ENCODE results near the gene LAIR1.

The LAIR1 gene

DNA sequence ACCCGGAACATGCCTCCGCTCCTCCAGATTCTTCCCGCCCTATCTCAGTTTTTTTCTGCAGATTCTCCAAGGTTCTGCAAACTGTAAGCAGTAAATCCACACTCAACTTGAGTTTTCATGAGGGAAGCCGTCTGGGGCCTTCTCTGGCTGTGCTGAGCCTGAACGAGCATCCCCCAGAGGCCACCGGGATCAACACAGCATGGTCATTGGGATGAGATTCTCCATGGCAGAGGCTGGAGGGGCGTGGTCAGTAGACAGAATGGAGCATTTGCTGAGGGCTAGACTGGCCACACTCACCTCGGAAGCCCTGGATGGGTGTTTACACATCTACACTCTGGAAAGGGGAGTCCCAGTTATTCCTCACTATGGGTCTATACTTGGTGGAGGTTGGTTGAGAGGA is 23.4 kb downstream of the LAIR1 start:
- Histone ChIP-seq H3K27ac (ENCODE audit: low read length) (no peak overlapping the region), H3K4me1 (ENCODE audit: control insufficient read depth, insufficient read depth, low read length) (no peaks in the 10 kb centered on the region), H3K36me3 (ENCODE audit: control insufficient read depth in 2 of 2, insufficient read depth in 2 of 2, low read length in 2 of 2) (no peaks in the 10 kb centered on the region), H3K4me3 (ENCODE audit: low read length in 2 of 2) (no peak overlapping the region), H3K9me3 (ENCODE audit: control insufficient read depth in 2 of 2, low read length in 2 of 2) (no peaks in the 10 kb centered on the region), H3K9ac (ENCODE audit: low read length in 2 of 2) (no peak overlapping the region), H3K27me3 (ENCODE audit: control insufficient read depth in 1 of 2, insufficient read depth in 2 of 2, low read length in 2 of 2) (peaks cover 0 to 2% of the 10 kb centered on the region in 2 donors)

DNA sequence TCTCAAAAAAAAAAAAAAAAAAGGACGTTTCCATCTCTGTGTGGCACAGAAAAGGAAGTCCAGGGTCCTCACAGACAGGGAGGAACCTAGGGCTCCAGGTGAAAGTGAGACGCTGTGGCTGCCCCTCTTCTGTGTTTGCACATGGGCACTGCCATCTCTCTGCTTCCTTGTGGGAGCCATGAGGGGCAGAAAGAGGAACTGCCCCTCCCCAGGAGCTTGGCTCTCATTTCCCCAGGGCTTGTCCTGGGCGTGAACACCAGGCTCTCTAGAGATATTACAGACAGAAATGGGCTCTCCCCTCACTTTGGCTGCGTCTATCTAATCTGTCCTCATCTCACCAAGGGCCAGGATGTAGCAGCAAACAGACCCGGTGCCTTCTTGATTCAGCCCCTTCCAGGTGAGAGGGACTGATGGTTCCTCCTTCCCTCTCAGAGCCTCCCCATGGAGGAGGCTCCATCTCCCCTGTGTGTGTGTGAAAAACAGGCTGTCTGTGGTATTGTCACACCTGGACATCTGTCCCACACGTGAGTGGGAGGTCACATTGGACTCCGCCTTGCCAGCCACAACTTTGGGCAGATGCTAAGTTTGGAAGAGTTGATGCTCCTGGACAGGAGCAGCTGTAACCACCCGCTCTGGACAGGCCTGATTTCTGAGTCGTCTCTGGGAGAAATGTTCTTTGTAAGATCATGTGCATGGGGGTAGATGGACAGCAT is 24.9 kb downstream of the LAIR1 start:
- no peak overlapping the region for H3K9ac ChIP-seq (ENCODE audit: low read length in 2 of 2)
- no peaks in the 10 kb centered on the region for H3K9me3 ChIP-seq (ENCODE audit: control insufficient read depth in 2 of 2, low read length in 2 of 2)
- peaks cover 0 to 2% of the 10 kb centered on the region in 2 donors for H3K27me3 ChIP-seq (ENCODE audit: control insufficient read depth in 1 of 2, insufficient read depth in 2 of 2, low read length in 2 of 2)
- H3K4me3 ChIP-seq (ENCODE audit: low read length in 2 of 2): no peak overlapping the region
- H3K27ac ChIP-seq (ENCODE audit: low read length): no peak overlapping the region
- no peaks in the 10 kb centered on the region for H3K4me1 ChIP-seq (ENCODE audit: control insufficient read depth, insufficient read depth, low read length)
- no peaks in the 10 kb centered on the region for H3K36me3 ChIP-seq (ENCODE audit: control insufficient read depth in 2 of 2, insufficient read depth in 2 of 2, low read length in 2 of 2)

DNA sequence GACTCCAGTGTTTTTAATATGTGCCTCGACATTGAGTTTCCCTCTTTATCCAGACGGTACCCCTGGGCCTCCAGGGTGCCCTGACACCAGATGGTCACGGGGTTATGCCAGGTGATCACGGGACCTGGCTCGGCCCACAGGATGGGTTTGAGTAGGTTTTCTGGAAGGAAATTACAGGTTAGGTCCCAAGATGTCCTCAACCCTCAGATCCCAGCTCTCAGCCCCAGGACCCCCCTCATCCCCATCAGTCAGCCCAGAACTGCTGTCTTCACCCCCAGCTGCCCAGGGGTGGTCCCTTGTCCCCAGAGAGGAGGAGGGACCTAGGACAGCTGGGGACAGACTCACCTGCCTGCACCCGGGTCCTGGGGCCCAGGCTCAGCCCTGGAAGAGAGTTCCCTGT is 26.2 kb downstream of the LAIR1 start:
- Histone ChIP-seq H3K9me3 (ENCODE audit: control insufficient read depth in 2 of 2, low read length in 2 of 2) (no peaks in the 10 kb centered on the region), H3K27ac (ENCODE audit: low read length) (no peak overlapping the region), H3K4me1 (ENCODE audit: control insufficient read depth, insufficient read depth, low read length) (no peaks in the 10 kb centered on the region), H3K36me3 (ENCODE audit: control insufficient read depth in 2 of 2, insufficient read depth in 2 of 2, low read length in 2 of 2) (no peaks in the 10 kb centered on the region), H3K27me3 (ENCODE audit: control insufficient read depth in 1 of 2, insufficient read depth in 2 of 2, low read length in 2 of 2) (peaks cover 0 to 2% of the 10 kb centered on the region in 2 donors), H3K9ac (ENCODE audit: low read length in 2 of 2) (no peak overlapping the region), H3K4me3 (ENCODE audit: low read length in 2 of 2) (no peak overlapping the region)

DNA sequence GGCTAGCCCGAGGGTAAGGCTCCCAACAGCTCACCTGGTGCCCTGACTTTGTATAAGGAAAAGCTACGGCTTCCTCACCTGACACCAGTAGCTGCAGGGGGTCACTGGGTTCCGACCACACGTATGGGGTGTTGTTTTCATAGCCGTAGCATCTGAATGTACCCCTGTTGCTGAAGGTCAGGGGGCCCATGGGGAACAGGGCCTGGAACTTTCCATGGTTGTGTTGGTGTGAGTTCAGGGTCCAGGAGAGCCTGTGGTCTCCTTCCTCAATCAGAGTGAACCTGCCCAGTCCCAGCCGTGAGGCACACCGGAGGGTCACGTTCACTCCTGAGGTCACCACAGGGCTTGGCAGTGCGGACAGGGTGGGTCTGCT is 26.9 kb downstream of the LAIR1 start:
- H3K27me3 ChIP-seq (ENCODE audit: control insufficient read depth in 1 of 2, insufficient read depth in 2 of 2, low read length in 2 of 2): peaks cover 0 to 2% of the 10 kb centered on the region in 2 donors
- no peaks in the 10 kb centered on the region for H3K9me3 ChIP-seq (ENCODE audit: control insufficient read depth in 2 of 2, low read length in 2 of 2)
- H3K27ac ChIP-seq (ENCODE audit: low read length): no peak overlapping the region
- H3K4me1 ChIP-seq (ENCODE audit: control insufficient read depth, insufficient read depth, low read length): no peaks in the 10 kb centered on the region
- no peak overlapping the region for H3K9ac ChIP-seq (ENCODE audit: low read length in 2 of 2)
- no peak overlapping the region for H3K4me3 ChIP-seq (ENCODE audit: low read length in 2 of 2)
- no peaks in the 10 kb centered on the region for H3K36me3 ChIP-seq (ENCODE audit: control insufficient read depth in 2 of 2, insufficient read depth in 2 of 2, low read length in 2 of 2)

DNA sequence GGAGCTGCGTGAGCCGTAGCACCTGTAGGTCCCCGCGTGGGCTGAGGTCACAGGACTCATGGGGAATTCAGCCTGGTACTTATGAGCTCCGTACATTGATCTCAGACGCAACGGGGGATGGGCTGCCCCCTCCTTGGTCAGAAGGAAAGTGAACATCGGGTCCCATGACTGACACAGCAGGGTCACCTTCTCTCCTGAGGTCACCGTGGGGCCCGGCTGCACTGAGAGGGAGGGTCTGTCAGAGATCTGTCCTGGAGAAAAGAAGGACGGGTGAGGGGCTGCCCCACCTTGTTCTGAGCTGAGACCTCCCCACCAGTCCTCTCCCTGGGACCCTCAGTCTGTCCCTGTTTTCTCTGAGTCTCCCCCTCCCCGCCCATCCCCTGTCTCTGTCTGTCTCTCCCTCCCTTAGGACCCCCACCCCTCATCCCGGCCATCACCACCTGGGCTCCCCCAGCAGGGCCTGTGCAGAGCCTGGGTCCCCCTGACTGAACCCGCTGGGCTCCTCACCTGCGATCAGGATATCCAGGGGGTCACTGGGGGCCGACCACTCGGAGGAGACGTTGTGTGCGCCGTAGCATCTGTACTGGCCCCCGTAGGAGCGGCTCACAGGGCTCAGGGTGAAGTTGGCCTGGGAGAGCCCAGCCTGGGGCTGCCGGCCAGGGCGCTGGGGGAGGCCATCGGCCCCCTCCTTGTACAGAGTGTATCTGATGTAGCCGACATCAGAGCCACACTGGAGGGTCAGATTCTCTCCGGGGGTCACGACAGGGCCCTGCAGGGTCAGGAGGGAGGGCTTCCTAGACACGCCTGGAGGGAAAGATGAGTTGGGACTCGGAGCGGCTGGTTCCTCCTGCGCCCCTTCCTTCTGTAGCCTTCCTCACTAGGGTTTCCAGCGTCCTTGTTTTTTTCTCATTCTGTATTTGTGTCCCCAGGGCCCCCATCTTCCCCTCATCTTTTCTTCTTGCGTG is 27.6 kb downstream of the LAIR1 start:
- H3K9me3 ChIP-seq (ENCODE audit: control insufficient read depth in 2 of 2, low read length in 2 of 2): no peaks in the 10 kb centered on the region
- H3K9ac ChIP-seq (ENCODE audit: low read length in 2 of 2): no peak overlapping the region
- H3K27me3 ChIP-seq (ENCODE audit: control insufficient read depth in 1 of 2, insufficient read depth in 2 of 2, low read length in 2 of 2): peaks cover 0 to 6% of the 10 kb centered on the region in 2 donors
- H3K4me3 ChIP-seq (ENCODE audit: low read length in 2 of 2): no peak overlapping the region
- H3K27ac ChIP-seq (ENCODE audit: low read length): no peak overlapping the region
- H3K36me3 ChIP-seq (ENCODE audit: control insufficient read depth in 2 of 2, insufficient read depth in 2 of 2, low read length in 2 of 2): no peaks in the 10 kb centered on the region
- no peaks in the 10 kb centered on the region for H3K4me1 ChIP-seq (ENCODE audit: control insufficient read depth, insufficient read depth, low read length)

DNA sequence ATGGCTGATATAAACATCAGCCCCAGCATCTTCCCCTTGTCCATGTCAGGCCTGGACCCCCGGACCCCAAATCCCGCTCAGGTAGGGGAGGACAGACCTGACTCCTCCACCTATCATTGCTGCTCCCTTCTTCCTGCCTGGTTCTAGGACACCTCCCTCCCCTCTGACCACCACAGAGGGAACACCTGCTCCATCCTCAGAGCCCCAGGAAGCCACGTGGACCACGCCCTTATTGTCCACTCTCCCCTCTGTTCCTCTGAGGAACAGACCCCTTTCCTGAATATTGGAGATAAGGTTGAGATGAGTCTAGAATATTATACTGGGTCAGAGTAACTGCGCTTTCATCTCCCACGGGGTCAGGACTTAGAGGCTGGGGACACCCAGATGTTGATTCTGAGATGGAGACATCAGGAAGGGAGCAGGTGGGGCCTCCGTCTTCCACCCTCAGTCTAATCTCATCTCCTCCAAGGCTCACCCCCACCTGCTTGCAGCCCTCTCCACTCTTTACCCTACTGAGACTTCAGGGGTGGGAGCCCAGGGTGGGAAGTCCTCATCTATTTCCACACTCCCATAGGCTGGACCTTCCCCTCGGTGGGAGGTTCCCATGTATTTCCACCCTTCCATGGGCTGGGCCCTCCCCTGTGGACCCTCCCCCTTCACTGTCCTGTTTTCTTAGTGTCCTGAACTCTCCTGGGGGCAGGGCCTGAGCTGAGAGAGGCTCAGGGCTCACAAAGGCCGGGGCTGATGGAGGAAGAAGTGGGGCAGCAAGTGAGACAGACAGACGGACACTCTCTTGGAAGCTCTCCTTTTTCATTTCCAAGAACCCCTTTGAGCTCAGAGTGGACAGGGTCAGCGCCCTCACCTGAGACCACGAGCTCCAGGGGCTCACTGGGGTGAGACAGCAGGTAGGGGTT is 28.5 kb downstream of the LAIR1 start:
- Histone ChIP-seq H3K9me3 (ENCODE audit: control insufficient read depth in 2 of 2, low read length in 2 of 2) (no peaks in the 10 kb centered on the region), H3K9ac (ENCODE audit: low read length in 2 of 2) (no peak overlapping the region), H3K36me3 (ENCODE audit: control insufficient read depth in 2 of 2, insufficient read depth in 2 of 2, low read length in 2 of 2) (no peaks in the 10 kb centered on the region), H3K4me3 (ENCODE audit: low read length in 2 of 2) (no peak overlapping the region), H3K4me1 (ENCODE audit: control insufficient read depth, insufficient read depth, low read length) (no peaks in the 10 kb centered on the region), H3K27ac (ENCODE audit: low read length) (no peak overlapping the region), H3K27me3 (ENCODE audit: control insufficient read depth in 1 of 2, insufficient read depth in 2 of 2, low read length in 2 of 2) (peaks cover 0 to 6% of the 10 kb centered on the region in 2 donors)

DNA sequence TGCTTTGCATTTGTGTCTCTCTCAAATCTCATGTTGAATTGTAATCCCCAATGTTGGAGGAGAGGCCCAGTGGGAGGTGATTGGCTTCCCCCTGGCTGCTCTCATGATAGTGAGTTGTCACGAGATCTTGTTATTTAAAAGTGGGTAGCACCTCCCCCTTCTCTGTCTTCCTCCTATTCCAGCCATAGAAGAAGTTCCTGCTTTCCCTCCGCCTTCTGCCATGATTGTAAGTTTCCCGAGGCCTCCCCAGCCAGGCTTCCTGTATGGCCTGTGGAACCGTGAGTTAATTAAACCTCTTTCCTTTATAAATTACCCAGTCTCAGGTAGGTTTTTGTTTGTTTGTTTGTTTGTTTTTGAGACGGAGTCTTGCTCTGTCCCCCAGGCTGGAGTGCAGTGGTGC is 29.6 kb downstream of the LAIR1 start:
- Histone ChIP-seq H3K27me3 (ENCODE audit: control insufficient read depth in 1 of 2, insufficient read depth in 2 of 2, low read length in 2 of 2) (peaks cover 0 to 6% of the 10 kb centered on the region in 2 donors), H3K4me3 (ENCODE audit: low read length in 2 of 2) (no peak overlapping the region), H3K27ac (ENCODE audit: low read length) (no peak overlapping the region)

DNA sequence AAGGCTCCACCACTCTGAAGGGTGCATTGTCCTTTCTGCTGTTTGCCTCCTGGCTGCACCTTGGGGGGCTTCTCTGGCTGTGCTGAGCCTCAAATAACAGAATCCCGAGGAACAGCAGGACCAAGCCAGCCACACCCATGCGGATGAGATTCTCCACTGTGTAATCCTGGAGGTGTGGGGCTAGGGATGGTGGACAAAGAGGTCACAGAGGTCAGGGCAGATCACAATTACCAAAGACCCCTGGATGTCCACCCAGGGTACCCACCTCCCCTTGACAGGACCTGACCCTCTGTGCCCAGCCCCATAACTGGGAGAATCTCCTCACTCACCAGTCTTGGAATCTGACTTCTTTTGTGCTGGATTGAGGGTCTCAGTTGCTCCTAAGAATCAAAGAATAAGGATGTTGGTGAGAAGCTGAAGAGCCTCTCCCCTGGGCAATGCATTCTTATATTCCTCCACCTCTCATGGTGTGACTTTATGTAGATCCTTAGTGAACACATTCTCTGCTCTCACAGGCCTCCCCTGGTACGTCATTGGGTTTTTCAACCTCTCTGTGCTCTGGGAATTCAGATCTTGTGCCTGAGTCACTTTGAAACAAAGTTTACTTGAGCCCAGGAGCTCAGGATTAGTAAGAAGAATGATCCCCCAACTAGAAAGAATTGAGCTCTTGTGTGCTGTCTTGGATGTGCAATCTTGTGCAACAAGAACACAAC is 31.0 kb downstream of the LAIR1 start:
- H3K36me3 ChIP-seq (ENCODE audit: control insufficient read depth in 2 of 2, insufficient read depth in 2 of 2, low read length in 2 of 2): no peaks in the 10 kb centered on the region
- no peaks in the 10 kb centered on the region for H3K9me3 ChIP-seq (ENCODE audit: control insufficient read depth in 2 of 2, low read length in 2 of 2)
- no peak overlapping the region for H3K4me3 ChIP-seq (ENCODE audit: low read length in 2 of 2)
- peaks cover 0 to 6% of the 10 kb centered on the region in 2 donors for H3K27me3 ChIP-seq (ENCODE audit: control insufficient read depth in 1 of 2, insufficient read depth in 2 of 2, low read length in 2 of 2)
- H3K9ac ChIP-seq (ENCODE audit: low read length in 2 of 2): no peak overlapping the region
- H3K27ac ChIP-seq (ENCODE audit: low read length): no peak overlapping the region
- no peaks in the 10 kb centered on the region for H3K4me1 ChIP-seq (ENCODE audit: control insufficient read depth, insufficient read depth, low read length)

More for the DNA sequence above, 29.6 kb downstream of the LAIR1 start:
- H3K4me1 ChIP-seq (ENCODE audit: control insufficient read depth, insufficient read depth, low read length): no peaks in the 10 kb centered on the region
- H3K9me3 ChIP-seq (ENCODE audit: control insufficient read depth in 2 of 2, low read length in 2 of 2): no peaks in the 10 kb centered on the region
- no peak overlapping the region for H3K9ac ChIP-seq (ENCODE audit: low read length in 2 of 2)
- no peaks in the 10 kb centered on the region for H3K36me3 ChIP-seq (ENCODE audit: control insufficient read depth in 2 of 2, insufficient read depth in 2 of 2, low read length in 2 of 2)

DNA sequence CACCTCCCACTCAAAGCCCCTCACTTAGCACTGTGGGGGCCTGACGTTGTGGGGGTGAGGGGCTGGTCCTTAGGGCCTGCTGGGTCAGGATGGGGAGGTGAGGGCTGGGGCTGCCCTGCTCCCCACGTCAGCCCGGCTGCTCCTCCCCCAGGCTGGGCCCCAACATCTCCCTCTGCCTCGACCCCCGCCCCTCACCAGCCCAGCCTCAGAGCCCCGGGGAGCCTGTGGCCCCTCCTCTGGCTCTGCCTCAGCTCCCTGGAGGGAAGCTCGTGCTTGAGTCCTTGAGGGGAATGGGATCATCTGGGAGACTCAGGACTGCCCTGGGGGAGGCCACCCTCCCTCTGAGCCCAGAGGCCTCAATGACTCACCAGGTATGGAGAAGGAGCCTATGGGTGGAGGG is 32.6 kb downstream of the LAIR1 start:
- Histone ChIP-seq H3K4me3 (ENCODE audit: low read length in 2 of 2) (no peak overlapping the region), H3K9me3 (ENCODE audit: control insufficient read depth in 2 of 2, low read length in 2 of 2) (no peaks in the 10 kb centered on the region), H3K4me1 (ENCODE audit: control insufficient read depth, insufficient read depth, low read length) (no peaks in the 10 kb centered on the region), H3K27me3 (ENCODE audit: control insufficient read depth in 1 of 2, insufficient read depth in 2 of 2, low read length in 2 of 2) (peaks cover 0 to 7% of the 10 kb centered on the region in 2 donors), H3K36me3 (ENCODE audit: control insufficient read depth in 2 of 2, insufficient read depth in 2 of 2, low read length in 2 of 2) (no peaks in the 10 kb centered on the region), H3K27ac (ENCODE audit: low read length) (no peak overlapping the region), H3K9ac (ENCODE audit: low read length in 2 of 2) (no peak overlapping the region)

DNA sequence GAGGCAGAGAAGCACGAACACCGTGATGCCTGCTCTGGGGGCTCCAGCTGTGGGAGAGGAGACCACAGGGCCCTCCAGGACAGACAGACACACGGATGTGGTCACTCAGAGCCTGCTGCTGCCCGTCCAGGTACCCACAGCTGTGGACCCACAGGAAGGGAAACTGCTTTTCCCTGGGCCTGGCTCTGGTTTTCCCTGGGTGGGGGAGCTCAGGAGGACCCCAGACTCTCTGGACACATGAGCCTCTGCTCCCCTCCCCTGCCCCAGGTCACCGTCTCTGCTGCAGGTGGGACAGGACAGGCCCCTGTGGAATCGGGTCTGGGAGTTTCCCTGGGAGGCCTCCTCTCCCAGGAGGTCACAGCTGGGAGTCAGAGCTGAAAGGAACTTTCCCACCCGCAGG is 33.1 kb downstream of the LAIR1 start:
- Histone ChIP-seq H3K4me3 (ENCODE audit: low read length in 2 of 2) (no peak overlapping the region), H3K27ac (ENCODE audit: low read length) (no peak overlapping the region), H3K9me3 (ENCODE audit: control insufficient read depth in 2 of 2, low read length in 2 of 2) (no peaks in the 10 kb centered on the region), H3K4me1 (ENCODE audit: control insufficient read depth, insufficient read depth, low read length) (no peaks in the 10 kb centered on the region), H3K9ac (ENCODE audit: low read length in 2 of 2) (no peak overlapping the region), H3K36me3 (ENCODE audit: control insufficient read depth in 2 of 2, insufficient read depth in 2 of 2, low read length in 2 of 2) (no peaks in the 10 kb centered on the region), H3K27me3 (ENCODE audit: control insufficient read depth in 1 of 2, insufficient read depth in 2 of 2, low read length in 2 of 2) (peaks cover 0 to 7% of the 10 kb centered on the region in 2 donors)
